Chondrocyte (in vitro differentiated cells): ENCODE data around the gene GALNT10. TPM values are rescaled to one million over a fixed set of nuclear protein-coding genes. Genes with fewer than 3 reads are reported as not detected.

Experiments
- DNase-seq: peaks from one replicate; pipeline ENCODE4 v3.0.0; 2021; ENCODE audit warnings: mixed read lengths, low spot score
- H3K27ac Mint-ChIP-seq: one replicate; pipeline ENCODE4 v1.8.0; 2021; ENCODE audit warnings: mild to moderate bottlenecking, moderate library complexity, mixed read lengths; ENCODE audit not compliant: unreplicated experiment
- H3K27me3 Mint-ChIP-seq: 2 replicates; pipeline ENCODE4 v1.8.0; 2021; ENCODE audit warnings: low read depth, mixed read lengths
- H3K36me3 Mint-ChIP-seq: 2 replicates; pipeline ENCODE4 v1.8.0; 2021; ENCODE audit warnings: low read depth, mixed read lengths
- H3K4me1 Mint-ChIP-seq: 2 replicates; pipeline ENCODE4 v1.8.0; 2021; ENCODE audit warnings: low read depth, mild to moderate bottlenecking, mixed read lengths
- H3K4me3 Mint-ChIP-seq: one replicate; pipeline ENCODE4 v1.8.0; 2021; ENCODE audit warnings: mild to moderate bottlenecking, moderate library complexity, mixed read lengths; ENCODE audit not compliant: unreplicated experiment
- H3K9me3 Mint-ChIP-seq: 2 replicates; pipeline ENCODE4 v1.8.0; 2021; ENCODE audit warnings: low read depth, mixed read lengths
- CTCF ChIP-seq: fragments of 200-600 bp; sonication (generic); IDR thresholded peaks from 2 replicates; pipeline ENCODE4 v1.5.0; 2021; ENCODE audit warnings: antibody characterized with exemption, mild to moderate bottlenecking, moderate library complexity
- total RNA-seq: library from RNA; stranded (reverse); gene quantifications from 3 replicates; pipeline ENCODE4 v1.2.1, GENCODE V29; 2021

Gene GALNT10
- total RNA-seq, 1 donor from 2014 or later, result 155 TPM

- Mint-ChIP-seq H3K27ac (peak overlapping the region; percentile 13), H3K9me3 (no peaks in the 10 kb centered on the region), H3K4me3 (no peak overlapping the region), H3K27me3 (no peaks in the 10 kb centered on the region), H3K4me1 (peaks cover 76% of the 10 kb centered on the region), H3K36me3 (peaks cover 12% of the 10 kb centered on the region)
- DNase-seq, result no peak
- TF ChIP-seq CTCF, result no peak
Observed at GRCh38 chr5:154211641-154212390, 21.3 kb downstream of the GALNT10 start.

- Mint-ChIP-seq H3K4me1 (peaks cover 78% of the 10 kb centered on the region), H3K27me3 (no peaks in the 10 kb centered on the region), H3K9me3 (no peaks in the 10 kb centered on the region), H3K4me3 (no peak overlapping the region), H3K36me3 (peaks cover 12% of the 10 kb centered on the region), H3K27ac (peak overlapping the region; percentile 61)
- DNase-seq, result no peak
- TF ChIP-seq CTCF, result no peak
Observed at GRCh38 chr5:154213592-154213991, 23.1 kb downstream of the GALNT10 start.

DNA sequence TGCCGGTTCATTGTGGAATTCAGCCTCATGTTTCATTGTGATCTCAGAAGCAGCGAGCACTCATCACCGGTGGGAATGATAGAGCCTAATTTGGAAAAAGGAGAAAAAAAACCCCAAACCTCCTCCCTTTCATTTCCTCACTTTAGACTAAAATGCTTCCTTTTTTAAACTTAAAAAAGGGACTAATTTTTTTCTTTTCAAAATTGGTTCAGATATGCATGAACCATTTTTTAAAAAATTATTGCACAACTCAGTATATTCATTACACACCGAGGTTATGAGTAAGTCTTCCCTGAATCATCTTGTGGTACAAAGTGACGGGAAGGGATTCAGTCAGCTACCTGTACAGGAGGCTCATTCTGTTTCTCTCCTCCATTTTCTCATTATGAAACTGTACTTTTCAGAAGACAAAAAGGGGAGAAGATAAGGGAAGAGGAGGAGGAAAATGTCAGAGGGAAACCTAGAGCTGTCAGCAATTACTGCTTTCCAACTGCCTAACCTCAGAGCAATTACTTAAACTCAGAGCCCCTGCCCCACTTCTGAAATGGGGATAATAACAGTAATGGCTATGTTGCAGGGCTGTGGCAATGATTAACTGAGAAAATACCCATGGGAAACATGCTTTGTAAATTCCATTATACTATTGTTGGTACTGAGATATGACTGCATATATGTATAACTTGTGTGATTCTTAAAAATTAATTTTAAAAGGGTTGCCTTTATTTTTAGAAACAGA is 24.0 kb downstream of the GALNT10 start:
- no peak for TF ChIP-seq CTCF

DNA sequence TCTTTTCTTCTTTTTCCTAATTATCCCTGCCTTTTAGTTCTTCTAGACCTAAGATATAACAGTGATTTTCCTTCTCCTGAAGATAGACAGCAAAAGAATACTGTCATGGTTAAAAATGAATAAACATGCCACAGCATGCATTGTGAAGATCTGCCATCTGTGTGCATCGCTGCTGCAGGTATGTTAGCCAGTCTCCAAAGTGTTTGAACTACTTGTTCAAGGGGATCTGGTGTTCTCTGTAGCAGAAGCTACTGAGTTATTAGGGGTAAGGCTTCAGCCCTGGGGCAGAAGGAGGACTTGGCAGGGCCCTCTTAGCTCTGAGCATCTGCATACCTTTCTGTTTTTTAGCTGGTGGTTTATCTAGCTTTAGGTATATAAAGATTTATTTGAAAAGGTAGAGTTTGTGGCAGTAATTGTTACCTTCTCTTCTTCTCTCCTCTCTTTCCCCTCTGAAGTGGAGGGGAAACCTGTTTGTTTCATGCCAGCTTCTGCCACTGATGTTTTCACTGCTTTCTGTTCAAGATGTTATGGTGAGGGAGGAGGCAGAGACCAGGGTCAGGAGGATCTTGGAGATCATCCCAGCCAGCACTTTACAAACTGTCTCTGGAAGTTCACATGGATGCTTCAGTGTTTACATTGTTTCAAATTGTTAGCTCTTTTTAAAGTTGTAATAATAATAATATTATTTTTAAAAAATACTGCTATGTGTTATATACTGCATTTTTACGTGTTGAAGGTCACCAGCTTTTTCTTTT is 25.2 kb downstream of the GALNT10 start:
- Mint-ChIP-seq H3K27ac (peak overlapping the region; percentile 78), H3K4me1 (peaks cover 82% of the 10 kb centered on the region)

More for the DNA sequence above, 24.0 kb downstream of the GALNT10 start:
- DNase-seq, result no peak
- Mint-ChIP-seq H3K27me3 (no peaks in the 10 kb centered on the region), H3K9me3 (no peaks in the 10 kb centered on the region), H3K4me1 (peaks cover 81% of the 10 kb centered on the region), H3K4me3 (no peak overlapping the region), H3K36me3 (peaks cover 10% of the 10 kb centered on the region), H3K27ac (peak overlapping the region; percentile 94)

More for the DNA sequence above, 25.2 kb downstream of the GALNT10 start:
- H3K9me3 Mint-ChIP-seq, result no peaks in the 10 kb centered on the region
- no peak for DNase-seq
- H3K27me3 Mint-ChIP-seq, result no peaks in the 10 kb centered on the region
- peaks cover 13% of the 10 kb centered on the region for H3K36me3 Mint-ChIP-seq
- H3K4me3 Mint-ChIP-seq, result no peak overlapping the region
- TF ChIP-seq CTCF, result no peak
